ENCODE data around the gene SULT2A1. TPM values are rescaled to one million over a fixed set of nuclear protein-coding genes. Genes with fewer than 3 reads are reported as not detected.

SULT2A1 gene
- total RNA-seq, 1 donor from 2014 or later: not detected

DNA sequence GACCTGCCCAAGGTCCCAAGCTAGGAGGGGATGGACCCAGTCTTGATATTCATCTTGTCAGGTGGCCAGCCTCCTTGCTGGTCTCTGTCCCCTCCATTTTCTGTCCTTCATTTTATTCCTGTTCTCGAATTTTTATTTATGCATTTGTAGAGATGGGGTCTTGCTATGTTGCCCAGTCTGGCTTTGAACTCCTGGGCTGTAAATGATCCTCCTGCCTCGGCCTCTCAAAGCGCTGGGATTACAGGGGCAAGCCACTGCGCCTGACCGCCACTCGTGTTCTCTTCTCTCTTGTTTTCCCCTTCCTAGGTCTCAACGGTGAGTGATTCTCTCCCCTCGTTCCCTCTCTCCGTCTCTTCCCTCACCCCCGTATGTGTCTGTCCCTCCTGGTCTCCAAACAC lies 37.7 kb downstream of the SULT2A1 start:
- H3K4me1 ChIP-seq: no peaks in the 10 kb centered on the region
- ATAC-seq (no peak), DNase-seq (no peak)
- no peak overlapping the region for H3K4me3 ChIP-seq
- no peak overlapping the region for H3K27ac ChIP-seq
- peaks cover 65% of the 10 kb centered on the region for H3K27me3 ChIP-seq
- no peaks in the 10 kb centered on the region for H3K36me3 ChIP-seq
- intact Hi-C loops (cut with DNase I): no loop called here
- no peaks in the 10 kb centered on the region for H3K9me3 ChIP-seq
- TF ChIP-seq, protein P1, sequence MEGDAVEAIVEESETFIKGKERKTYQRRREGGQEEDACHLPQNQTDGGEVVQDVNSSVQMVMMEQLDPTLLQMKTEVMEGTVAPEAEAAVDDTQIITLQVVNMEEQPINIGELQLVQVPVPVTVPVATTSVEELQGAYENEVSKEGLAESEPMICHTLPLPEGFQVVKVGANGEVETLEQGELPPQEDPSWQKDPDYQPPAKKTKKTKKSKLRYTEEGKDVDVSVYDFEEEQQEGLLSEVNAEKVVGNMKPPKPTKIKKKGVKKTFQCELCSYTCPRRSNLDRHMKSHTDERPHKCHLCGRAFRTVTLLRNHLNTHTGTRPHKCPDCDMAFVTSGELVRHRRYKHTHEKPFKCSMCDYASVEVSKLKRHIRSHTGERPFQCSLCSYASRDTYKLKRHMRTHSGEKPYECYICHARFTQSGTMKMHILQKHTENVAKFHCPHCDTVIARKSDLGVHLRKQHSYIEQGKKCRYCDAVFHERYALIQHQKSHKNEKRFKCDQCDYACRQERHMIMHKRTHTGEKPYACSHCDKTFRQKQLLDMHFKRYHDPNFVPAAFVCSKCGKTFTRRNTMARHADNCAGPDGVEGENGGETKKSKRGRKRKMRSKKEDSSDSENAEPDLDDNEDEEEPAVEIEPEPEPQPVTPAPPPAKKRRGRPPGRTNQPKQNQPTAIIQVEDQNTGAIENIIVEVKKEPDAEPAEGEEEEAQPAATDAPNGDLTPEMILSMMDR (IDR thresholded peaks at IDR 0.05): no peak

DNA sequence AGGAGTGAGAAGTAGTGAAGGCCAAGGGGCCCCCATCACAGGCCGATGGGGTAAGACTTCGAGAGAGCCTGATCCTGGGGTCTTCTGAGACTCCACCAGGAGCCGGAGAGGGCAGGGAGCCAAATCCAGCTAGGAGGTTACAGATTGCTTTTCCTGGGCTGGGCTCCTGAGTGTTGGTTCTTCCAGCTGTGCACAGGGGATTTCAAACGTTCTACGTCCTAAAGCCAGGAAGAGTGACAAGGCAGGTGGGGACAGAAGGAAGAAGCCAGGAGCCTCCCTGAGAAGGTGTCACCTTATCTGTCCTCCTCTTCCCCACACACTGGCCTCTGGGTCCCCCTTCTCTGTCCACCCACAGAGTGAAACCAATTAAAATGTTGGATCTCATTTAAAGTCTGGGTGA lies 43.2 kb downstream of the SULT2A1 start:
- ATAC-seq: no peak
- intact Hi-C loops (cut with DNase I): no loop called here
- H3K36me3 ChIP-seq: no peaks in the 10 kb centered on the region
- no peaks in the 10 kb centered on the region for H3K9me3 ChIP-seq
- H3K4me3 ChIP-seq: no peak overlapping the region
- TF ChIP-seq, protein P1 (IDR thresholded peaks at IDR 0.05): no peak
- peaks cover 24% of the 10 kb centered on the region for H3K27me3 ChIP-seq
- no peak overlapping the region for H3K27ac ChIP-seq
- no peaks in the 10 kb centered on the region for H3K4me1 ChIP-seq
- DNase-seq: no peak

DNA sequence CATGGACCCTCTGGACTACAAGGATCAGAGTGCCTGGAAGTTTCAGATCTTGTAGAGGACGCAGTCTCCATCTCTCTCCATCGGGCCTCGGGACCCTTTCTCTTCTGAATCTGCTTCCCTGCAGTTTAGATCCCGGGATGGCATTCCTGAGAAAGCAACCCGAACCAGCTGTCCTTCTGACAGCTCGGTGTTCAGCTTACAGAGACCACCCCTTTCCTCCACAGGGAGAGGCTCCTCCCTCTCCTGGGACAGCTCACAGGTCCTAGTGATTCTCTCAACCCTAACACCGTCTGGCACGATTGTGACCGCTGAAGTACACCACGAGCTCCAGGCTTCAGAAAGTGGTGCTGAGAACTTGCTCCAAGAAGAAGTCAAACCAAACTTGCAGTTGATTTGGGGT lies 46.2 kb downstream of the SULT2A1 start:
- H3K9me3 ChIP-seq: no peaks in the 10 kb centered on the region

DNA sequence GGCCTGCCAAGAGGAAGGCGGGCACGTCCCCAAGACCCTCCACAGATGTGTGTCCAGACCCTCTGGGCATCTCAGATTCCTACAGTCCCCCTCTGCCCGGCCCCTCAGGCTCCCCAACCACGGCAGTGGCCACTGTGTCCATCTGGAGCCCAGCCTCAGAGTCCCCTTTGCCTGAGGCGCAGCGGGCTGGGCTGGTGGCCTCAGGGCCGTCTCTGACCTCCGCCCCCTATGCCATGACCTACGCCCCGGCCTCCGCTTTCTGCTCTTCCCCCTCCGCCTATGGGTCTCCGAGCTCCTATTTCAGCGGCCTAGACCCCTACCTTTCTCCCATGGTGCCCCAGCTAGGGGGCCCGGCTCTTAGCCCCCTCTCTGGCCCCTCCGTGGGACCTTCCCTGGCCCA lies 46.7 kb downstream of the SULT2A1 start:
- TF ChIP-seq, protein P1 (IDR thresholded peaks at IDR 0.05): no peak
- Histone ChIP-seq H3K9me3 (no peaks in the 10 kb centered on the region), H3K27ac (no peak overlapping the region), H3K36me3 (no peaks in the 10 kb centered on the region), H3K27me3 (peaks cover 10% of the 10 kb centered on the region), H3K4me1 (no peaks in the 10 kb centered on the region), H3K4me3 (no peak overlapping the region)
- intact Hi-C loops (cut with DNase I): no loop called here
- DNase-seq (no peak), ATAC-seq (no peak)

More for the DNA sequence above, 46.2 kb downstream of the SULT2A1 start:
- intact Hi-C loops (cut with DNase I): no loop called here
- H3K36me3 ChIP-seq: no peaks in the 10 kb centered on the region
- ATAC-seq (no peak), DNase-seq (no peak)
- H3K4me1 ChIP-seq: no peaks in the 10 kb centered on the region
- TF ChIP-seq, protein P1 (IDR thresholded peaks at IDR 0.05): no peak
- H3K4me3 ChIP-seq: no peak overlapping the region
- peaks cover 10% of the 10 kb centered on the region for H3K27me3 ChIP-seq
- H3K27ac ChIP-seq: no peak overlapping the region

DNA sequence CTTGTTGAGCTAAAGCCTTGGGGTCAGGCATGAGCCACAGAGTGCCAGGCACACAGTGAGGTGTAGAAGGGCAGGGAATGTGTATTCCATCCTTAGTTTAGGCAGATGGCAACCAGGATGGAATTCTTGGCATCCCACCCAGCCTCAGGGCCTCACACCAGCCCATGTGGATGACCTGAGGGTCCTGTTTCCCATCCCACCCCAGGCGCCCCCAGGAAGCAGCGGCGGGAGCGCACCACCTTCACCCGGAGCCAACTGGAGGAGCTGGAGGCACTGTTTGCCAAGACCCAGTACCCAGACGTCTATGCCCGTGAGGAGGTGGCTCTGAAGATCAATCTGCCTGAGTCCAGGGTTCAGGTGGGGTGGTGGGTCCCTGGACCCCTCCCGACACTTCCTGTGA lies 50.1 kb downstream of the SULT2A1 start:
- Histone ChIP-seq H3K27ac (no peak overlapping the region), H3K9me3 (no peaks in the 10 kb centered on the region), H3K27me3 (peaks cover 9% of the 10 kb centered on the region), H3K4me1 (no peaks in the 10 kb centered on the region), H3K4me3 (no peak overlapping the region), H3K36me3 (no peaks in the 10 kb centered on the region)
- intact Hi-C loops (cut with DNase I): no loop called here
- ATAC-seq (no peak), DNase-seq (no peak)
- TF ChIP-seq, protein P1 (IDR thresholded peaks at IDR 0.05): no peak

DNA sequence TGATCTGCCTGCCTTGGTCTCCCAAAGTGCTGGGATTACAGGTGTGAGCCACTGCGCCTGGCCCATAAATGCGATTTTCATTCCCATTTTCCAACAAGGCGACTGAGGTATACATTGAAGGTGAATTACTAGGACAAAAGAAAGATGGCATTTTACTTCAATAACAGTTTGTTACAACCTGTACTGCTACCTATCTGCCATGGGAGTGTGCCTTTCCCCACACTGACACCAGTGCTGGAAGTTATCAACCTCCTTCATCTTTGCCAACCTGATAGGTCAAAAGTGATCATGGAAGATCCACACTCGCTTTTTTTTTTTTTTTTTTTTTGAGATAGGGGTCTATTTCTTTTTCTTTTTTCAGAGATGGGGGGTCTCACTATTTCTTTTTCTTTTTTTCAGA lies 53.4 kb downstream of the SULT2A1 start:
- Histone ChIP-seq H3K4me3 (no peak overlapping the region), H3K4me1 (no peaks in the 10 kb centered on the region), H3K27ac (no peak overlapping the region), H3K36me3 (no peaks in the 10 kb centered on the region), H3K9me3 (no peaks in the 10 kb centered on the region), H3K27me3 (peaks cover 6% of the 10 kb centered on the region)
- TF ChIP-seq, protein P1 (IDR thresholded peaks at IDR 0.05): no peak
- ATAC-seq: no peak
- intact Hi-C loops (cut with DNase I): no loop called here
- DNase-seq: no peak

Data from upper lobe of right lung (tissue), 1 donor.